GM06990 (cell line): ENCODE measurements around the gene GATAD2B.

Experiments used
- DNase-seq: peaks from one replicate; pipeline ENCODE4 v3.0.0-alpha.2; 2011; ENCODE audit not compliant: insufficient read length; ENCODE audit errors: extremely low read depth
- H3K27me3 ChIP-seq: replicated peaks from 2 replicates; pipeline ENCODE4 v1.6.0; 2011; ENCODE audit warnings: low read length; ENCODE audit not compliant: control insufficient read depth, insufficient read depth
- H3K36me3 ChIP-seq: 2 replicates; pipeline ENCODE4 v1.5.1; 2011; ENCODE audit warnings: low read length; ENCODE audit not compliant: control insufficient read depth, insufficient read depth
- H3K4me3 ChIP-seq: replicated peaks from 2 replicates; pipeline ENCODE4 v1.5.1; 2011; ENCODE audit warnings: low read depth, mild to moderate bottlenecking, control low read depth, low read length
- TF ChIP-seq, protein P1 (sequence below): IDR thresholded peaks from 2 replicates; pipeline ENCODE4 v1.5.1; 2011; ENCODE audit warnings: low read length, control low read depth, mild to moderate bottlenecking, inconsistent platforms; ENCODE audit not compliant: insufficient read depth, poor library complexity, severe bottlenecking

The GATAD2B gene

DNA sequence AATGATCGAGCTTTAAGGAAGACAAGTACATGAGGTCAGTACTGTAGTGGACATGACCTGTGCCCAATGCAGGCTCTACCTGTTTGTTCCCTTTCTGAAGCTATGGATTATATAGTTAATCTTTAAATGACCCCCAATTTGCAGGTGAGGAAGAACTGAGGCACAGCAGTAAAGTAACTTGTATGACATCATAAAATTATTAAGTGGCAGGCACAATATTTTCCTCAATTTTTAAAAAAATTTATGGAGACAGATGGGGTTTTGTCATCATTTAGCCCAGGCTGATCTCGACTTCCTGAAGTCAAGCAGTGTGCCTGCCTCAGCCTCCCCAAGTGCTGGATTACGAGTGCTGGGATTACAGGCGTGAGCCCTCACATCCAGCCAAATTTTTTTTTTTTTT, 3.6 kb upstream of the GATAD2B start:
- DNase-seq: no peak
- TF ChIP-seq, protein P1, sequence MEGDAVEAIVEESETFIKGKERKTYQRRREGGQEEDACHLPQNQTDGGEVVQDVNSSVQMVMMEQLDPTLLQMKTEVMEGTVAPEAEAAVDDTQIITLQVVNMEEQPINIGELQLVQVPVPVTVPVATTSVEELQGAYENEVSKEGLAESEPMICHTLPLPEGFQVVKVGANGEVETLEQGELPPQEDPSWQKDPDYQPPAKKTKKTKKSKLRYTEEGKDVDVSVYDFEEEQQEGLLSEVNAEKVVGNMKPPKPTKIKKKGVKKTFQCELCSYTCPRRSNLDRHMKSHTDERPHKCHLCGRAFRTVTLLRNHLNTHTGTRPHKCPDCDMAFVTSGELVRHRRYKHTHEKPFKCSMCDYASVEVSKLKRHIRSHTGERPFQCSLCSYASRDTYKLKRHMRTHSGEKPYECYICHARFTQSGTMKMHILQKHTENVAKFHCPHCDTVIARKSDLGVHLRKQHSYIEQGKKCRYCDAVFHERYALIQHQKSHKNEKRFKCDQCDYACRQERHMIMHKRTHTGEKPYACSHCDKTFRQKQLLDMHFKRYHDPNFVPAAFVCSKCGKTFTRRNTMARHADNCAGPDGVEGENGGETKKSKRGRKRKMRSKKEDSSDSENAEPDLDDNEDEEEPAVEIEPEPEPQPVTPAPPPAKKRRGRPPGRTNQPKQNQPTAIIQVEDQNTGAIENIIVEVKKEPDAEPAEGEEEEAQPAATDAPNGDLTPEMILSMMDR: no peak
- Histone ChIP-seq H3K4me3 (no peak overlapping the region), H3K36me3 (peaks cover 10% of the 10 kb centered on the region), H3K27me3 (no peaks in the 10 kb centered on the region)

DNA sequence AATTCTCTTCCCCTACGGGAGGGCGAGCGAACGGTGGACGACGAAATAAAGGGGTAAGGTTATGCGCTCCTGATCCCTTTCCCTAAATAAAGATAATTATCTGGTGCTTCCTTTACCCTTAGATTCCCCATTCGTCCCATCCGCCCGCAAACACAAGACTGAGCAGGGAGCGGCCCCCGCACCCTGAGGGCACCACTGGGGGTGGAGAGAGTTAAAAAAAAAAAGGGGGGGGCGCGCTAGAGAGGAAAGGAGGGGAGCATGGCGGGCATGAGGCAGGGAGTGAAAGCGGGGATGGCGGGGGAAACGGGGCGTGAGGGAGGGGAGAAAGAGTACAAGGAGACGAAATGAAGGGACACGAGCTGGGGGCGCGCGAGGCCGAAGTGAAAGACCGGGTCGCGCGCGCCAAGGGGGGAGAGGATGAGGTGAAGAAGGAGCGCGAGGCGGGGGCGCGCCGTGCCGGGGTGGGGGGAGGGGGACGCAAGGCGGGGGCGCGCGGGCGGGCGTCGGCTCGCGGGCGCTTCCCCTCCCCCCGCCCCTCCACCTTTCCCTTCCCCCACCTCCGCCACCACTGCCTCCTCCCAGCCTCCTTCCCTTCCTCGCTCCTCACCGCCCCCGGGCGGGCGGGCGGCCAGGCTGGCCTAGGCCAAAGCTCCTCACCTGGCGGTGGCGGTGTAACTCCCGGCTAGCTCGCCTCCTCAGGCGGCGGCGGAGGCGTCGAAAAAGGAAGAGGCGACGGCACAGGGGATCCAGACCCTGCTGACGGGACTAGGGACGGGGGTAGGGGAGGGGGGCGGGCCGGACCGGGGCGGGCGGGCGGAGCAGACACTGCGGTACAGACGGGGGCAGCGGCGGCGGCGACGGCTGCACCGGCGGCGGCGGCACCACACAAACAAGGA, 448 bp downstream of the GATAD2B start:
- Histone ChIP-seq H3K27me3 (no peaks in the 10 kb centered on the region), H3K36me3 (no peaks in the 10 kb centered on the region), H3K4me3 (peak overlapping the region; percentile 71)
- TF ChIP-seq, protein P1: peak; percentile 48
- DNase-seq: no peak

DNA sequence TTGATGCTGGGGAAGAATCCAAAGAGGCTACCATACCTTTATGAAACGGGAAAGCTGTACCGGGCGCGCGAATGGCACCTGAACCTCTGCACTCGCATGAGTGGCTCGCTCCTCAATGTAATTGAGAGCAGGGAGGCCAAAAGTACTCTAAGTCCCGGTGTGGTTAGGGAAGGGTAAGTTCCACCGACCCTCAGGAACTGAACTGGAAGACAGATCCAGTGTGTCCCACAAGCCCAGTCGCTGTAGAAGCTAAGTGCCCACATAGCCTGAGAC, 1.0 kb downstream of the GATAD2B start:
- H3K4me3 ChIP-seq: peak overlapping the region; percentile 71
- no peaks in the 10 kb centered on the region for H3K36me3 ChIP-seq
- H3K27me3 ChIP-seq: no peaks in the 10 kb centered on the region
- TF ChIP-seq, protein P1: no peak
- DNase-seq: no peak

DNA sequence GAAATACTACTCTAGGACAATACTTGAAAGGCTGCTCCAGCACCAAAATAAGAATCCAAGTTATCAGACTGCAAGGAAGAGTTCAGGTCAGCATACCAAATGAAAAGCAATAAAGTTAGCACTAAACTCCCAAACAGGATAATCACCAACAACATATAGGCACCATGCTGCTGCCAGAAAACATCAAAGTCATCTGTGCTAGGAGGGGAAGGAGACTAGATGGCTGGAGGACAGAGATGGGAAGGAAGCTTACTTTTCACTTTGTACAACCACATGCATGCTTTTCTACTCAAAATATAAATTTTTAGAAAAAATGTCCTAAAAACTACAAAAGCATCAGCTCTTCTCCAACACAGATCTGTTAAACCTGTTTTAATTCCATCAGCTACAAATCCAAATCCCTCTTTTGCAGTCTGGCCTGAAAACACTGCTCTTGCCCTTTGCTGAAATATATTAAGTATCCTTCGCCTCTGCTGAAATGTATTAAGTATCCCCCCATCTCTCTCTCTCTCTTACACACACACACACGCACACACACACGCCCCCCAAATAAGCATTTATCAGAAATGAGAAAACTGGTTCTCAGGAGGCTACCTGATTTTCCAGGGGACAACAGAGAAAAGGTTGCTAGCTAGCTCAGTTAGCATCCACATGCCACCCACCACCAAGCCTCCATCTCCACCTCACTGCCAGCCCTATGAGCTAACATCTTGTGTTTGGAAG, 1.5 kb downstream of the GATAD2B start:
- no peaks in the 10 kb centered on the region for H3K36me3 ChIP-seq
- DNase-seq: no peak
- H3K4me3 ChIP-seq: peak overlapping the region; percentile 71
- TF ChIP-seq, protein P1: no peak
- no peaks in the 10 kb centered on the region for H3K27me3 ChIP-seq

DNA sequence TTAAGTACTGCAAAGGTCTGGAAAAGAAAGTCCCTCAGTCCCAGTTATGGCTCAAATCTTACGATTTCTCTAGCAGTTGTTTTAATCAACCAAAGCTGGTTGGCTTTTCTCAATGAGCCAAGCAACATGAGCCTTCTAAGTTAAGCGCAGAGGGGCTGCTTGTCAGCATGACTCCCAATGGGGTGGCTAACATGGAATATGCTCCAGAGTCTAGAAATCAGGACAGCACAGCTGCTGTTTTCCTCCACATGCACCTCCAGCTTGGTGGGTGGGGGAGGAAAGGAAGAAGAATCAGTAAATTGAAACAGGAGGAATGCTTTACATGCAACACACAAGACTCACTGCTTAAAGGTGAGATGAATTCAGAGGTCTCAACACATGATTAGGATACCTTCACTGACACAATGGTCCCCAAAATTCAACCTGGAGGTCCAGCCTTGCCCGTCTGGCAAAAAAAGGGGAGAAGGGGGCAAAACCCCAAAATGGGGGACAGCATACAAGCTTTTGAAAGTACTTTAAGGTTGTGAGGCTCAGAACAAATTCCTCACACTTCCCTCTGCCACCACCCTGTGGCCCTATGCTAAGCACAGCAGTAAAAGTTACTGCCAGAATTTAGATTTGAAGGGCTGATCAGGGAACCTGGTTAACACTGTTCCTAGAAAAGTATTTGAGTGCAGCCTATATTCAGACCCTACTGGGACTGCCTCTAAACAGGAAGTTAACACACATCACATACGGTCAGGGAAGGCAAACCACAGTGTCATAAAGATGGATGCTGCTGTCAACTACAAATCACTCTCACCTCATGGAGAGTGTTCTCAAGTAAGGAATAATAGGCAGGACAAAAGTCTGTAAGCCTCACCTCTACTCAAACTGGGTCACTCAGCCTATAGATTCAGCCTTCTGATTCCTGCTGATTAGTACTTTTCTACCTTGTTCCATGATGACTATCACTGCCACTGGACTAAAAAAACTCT, 2.6 kb downstream of the GATAD2B start:
- Histone ChIP-seq H3K4me3 (peak overlapping the region; percentile 71), H3K36me3 (no peaks in the 10 kb centered on the region), H3K27me3 (no peaks in the 10 kb centered on the region)
- TF ChIP-seq, protein P1: peak; percentile 46
- no peak for DNase-seq
